ENCODE results near the gene PLEKHA5.

PLEKHA5 gene

GRCh38 chr12:19230896-19231295 is 101.4 kb downstream of the PLEKHA5 start:
- DNase-seq (ENCODE audit: low read depth, low spot score) = no peak

GRCh38 chr12:19234171-19234704 is 104.7 kb downstream of the PLEKHA5 start:
- no peak for DNase-seq (ENCODE audit: low read depth, low spot score)

- no peak for DNase-seq (ENCODE audit: low read depth, low spot score)
These were observed 105.7 kb downstream of the PLEKHA5 start for GRCh38 chr12:19234981-19235871.

- no peak for DNase-seq (ENCODE audit: low read depth, low spot score)
These were observed 107.1 kb downstream of the PLEKHA5 start for GRCh38 chr12:19236656-19237055.

- DNase-seq (ENCODE audit: low read depth, low spot score) = no peak
These were observed 109.0 kb downstream of the PLEKHA5 start for GRCh38 chr12:19238540-19238939.

GRCh38 chr12:19239102-19239501 is 109.6 kb downstream of the PLEKHA5 start:
- no peak for DNase-seq (ENCODE audit: low read depth, low spot score)

- DNase-seq (ENCODE audit: low read depth, low spot score) = no peak
These were observed 110.2 kb downstream of the PLEKHA5 start for GRCh38 chr12:19239616-19240234.

- DNase-seq (ENCODE audit: low read depth, low spot score) = no peak
These were observed 113.0 kb downstream of the PLEKHA5 start for GRCh38 chr12:19242581-19242980.

- DNase-seq (ENCODE audit: low read depth, low spot score) = no peak
These were observed 114.0 kb downstream of the PLEKHA5 start for GRCh38 chr12:19243551-19243950.

- no peak for DNase-seq (ENCODE audit: low read depth, low spot score)
These were observed 114.8 kb downstream of the PLEKHA5 start for GRCh38 chr12:19244312-19244711.

- DNase-seq (ENCODE audit: low read depth, low spot score) = no peak
These were observed 115.6 kb downstream of the PLEKHA5 start for GRCh38 chr12:19245106-19245505.

GRCh38 chr12:19245666-19246065 is 116.1 kb downstream of the PLEKHA5 start:
- DNase-seq (ENCODE audit: low read depth, low spot score) = no peak

GRCh38 chr12:19246933-19247332 is 117.4 kb downstream of the PLEKHA5 start:
- no peak for DNase-seq (ENCODE audit: low read depth, low spot score)

GRCh38 chr12:19248929-19249602 is 119.5 kb downstream of the PLEKHA5 start:
- no peak for DNase-seq (ENCODE audit: low read depth, low spot score)

- DNase-seq (ENCODE audit: low read depth, low spot score) = no peak
These were observed 122.1 kb downstream of the PLEKHA5 start for GRCh38 chr12:19251481-19252132.

- no peak for DNase-seq (ENCODE audit: low read depth, low spot score)
These were observed 130.6 kb downstream of the PLEKHA5 start for GRCh38 chr12:19260135-19260534.

- no peak for DNase-seq (ENCODE audit: low read depth, low spot score)
These were observed 132.2 kb downstream of the PLEKHA5 start for GRCh38 chr12:19261773-19262172.

- no peak for DNase-seq (ENCODE audit: low read depth, low spot score)
These were observed 134.1 kb downstream of the PLEKHA5 start for GRCh38 chr12:19263672-19264071.

- peak; percentile 59 for DNase-seq (ENCODE audit: low read depth, low spot score)
These were observed 144.2 kb downstream of the PLEKHA5 start for GRCh38 chr12:19273482-19274330.

- no peak for DNase-seq (ENCODE audit: low read depth, low spot score)
These were observed 147.2 kb downstream of the PLEKHA5 start for GRCh38 chr12:19276767-19277166.

- no peak for DNase-seq (ENCODE audit: low read depth, low spot score)
These were observed 148.2 kb downstream of the PLEKHA5 start for GRCh38 chr12:19277711-19278110.
